ENCODE results near the gene FAM13B.

Gene FAM13B

GRCh38 chr5:137935190-137935589, 97.7 kb downstream of the FAM13B start:
- no peak for DNase-seq (ENCODE audit: low read depth in 1 of 2, low spot score in 1 of 2)
- no peak for TF ChIP-seq JUND (IDR thresholded peaks at IDR 0.05; ENCODE audit: low read depth)
- in situ Hi-C loops (cut with HindIII; ENCODE audit: low pct_unique_long_range_greater_than_20kb, low sequenced_read_pairs): no loop called here

DNA sequence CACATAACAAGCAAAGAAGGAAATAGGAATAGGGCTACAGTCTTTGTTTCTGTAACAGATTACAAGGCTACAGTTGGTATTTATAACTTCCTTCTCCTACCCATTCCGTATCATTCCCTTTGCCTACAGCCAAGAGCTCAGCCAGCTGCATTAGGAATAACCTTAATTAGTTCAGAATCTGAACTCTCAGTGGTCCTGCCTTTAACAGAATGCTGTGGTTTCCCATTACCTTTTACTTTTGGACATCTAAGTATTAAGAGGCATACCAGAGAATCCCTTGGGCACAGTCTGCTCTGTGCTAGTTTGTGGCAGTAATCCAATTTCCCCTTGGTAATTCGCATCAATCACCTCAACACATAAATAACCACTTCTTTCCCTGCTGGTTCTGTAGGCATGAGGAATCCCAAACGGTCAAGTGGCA, 99.4 kb downstream of the FAM13B start:
- DNase-seq (ENCODE audit: low read depth in 1 of 2, low spot score in 1 of 2): no peak

GRCh38 chr5:137932800-137933199, 100.1 kb downstream of the FAM13B start:
- no peak for DNase-seq (ENCODE audit: low read depth in 1 of 2, low spot score in 1 of 2)
- TF ChIP-seq JUND (IDR thresholded peaks at IDR 0.05; ENCODE audit: low read depth): no peak
- in situ Hi-C loops (cut with HindIII; ENCODE audit: low pct_unique_long_range_greater_than_20kb, low sequenced_read_pairs): no loop called here

More for the DNA sequence above, 99.4 kb downstream of the FAM13B start:
- no peak for TF ChIP-seq JUND (IDR thresholded peaks at IDR 0.05; ENCODE audit: low read depth)
- in situ Hi-C loops (cut with HindIII; ENCODE audit: low pct_unique_long_range_greater_than_20kb, low sequenced_read_pairs): no loop called here

GRCh38 chr5:137923856-137924255, 109.0 kb downstream of the FAM13B start:
- peak in 1 of 2 experiments; percentile 26 for DNase-seq (ENCODE audit: low read depth in 1 of 2, low spot score in 1 of 2)
- TF ChIP-seq JUND (IDR thresholded peaks at IDR 0.05; ENCODE audit: low read depth): no peak
- in situ Hi-C loops (cut with HindIII; ENCODE audit: low pct_unique_long_range_greater_than_20kb, low sequenced_read_pairs): no loop called here

GRCh38 chr5:137921931-137922330, 110.9 kb downstream of the FAM13B start:
- no peak for TF ChIP-seq JUND (IDR thresholded peaks at IDR 0.05; ENCODE audit: low read depth)
- peak in 1 of 2 experiments; percentile 79 for DNase-seq (ENCODE audit: low read depth in 1 of 2, low spot score in 1 of 2)
- in situ Hi-C loops (cut with HindIII; ENCODE audit: low pct_unique_long_range_greater_than_20kb, low sequenced_read_pairs): no loop called here

DNA sequence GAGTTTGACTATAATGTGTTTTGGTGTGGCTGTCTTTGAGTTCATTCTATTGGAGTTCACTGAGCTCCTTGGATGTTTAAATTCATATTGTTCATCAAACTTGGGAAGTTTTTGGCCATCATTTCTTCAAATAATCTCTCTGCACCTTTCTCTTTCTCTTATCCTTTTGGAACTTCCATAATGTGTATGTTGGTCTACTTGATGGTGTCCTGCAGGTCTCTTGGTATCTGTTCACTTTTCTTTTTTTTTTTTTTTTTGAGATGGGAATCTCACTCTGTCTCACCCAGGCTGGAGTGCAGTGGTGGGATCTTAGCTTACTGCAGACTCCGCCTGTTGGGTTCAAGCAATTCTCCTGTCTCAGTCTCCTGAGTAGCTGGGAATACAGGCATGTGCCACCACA, 116.0 kb downstream of the FAM13B start:
- no peak for TF ChIP-seq JUND (IDR thresholded peaks at IDR 0.05; ENCODE audit: low read depth)
- DNase-seq (ENCODE audit: low read depth in 1 of 2, low spot score in 1 of 2): no peak

DNA sequence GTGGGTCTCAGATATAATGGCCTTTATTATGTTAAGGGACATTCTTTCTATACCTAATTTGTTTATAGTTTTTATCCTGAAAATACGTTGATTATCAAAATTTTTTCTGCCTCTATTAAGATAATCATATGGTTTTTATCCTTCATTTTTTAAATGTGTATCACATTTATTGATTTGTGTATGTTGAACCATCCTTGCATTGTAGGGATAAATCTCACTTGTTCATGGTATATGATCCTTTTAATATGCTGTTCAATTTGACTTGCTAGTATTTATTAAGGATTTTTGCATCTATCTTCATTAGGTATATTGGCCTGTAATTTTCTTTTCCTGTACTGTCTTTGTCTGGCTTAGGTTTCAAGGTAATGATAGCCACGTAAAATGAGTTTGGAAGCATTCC, 118.1 kb downstream of the FAM13B start:
- in situ Hi-C loops (cut with HindIII; ENCODE audit: low pct_unique_long_range_greater_than_20kb, low sequenced_read_pairs): no loop called here
- no peak for TF ChIP-seq JUND (IDR thresholded peaks at IDR 0.05; ENCODE audit: low read depth)
- no peak for DNase-seq (ENCODE audit: low read depth in 1 of 2, low spot score in 1 of 2)

More for the DNA sequence above, 116.0 kb downstream of the FAM13B start:
- in situ Hi-C loops (cut with HindIII; ENCODE audit: low pct_unique_long_range_greater_than_20kb, low sequenced_read_pairs): no loop called here

DNA sequence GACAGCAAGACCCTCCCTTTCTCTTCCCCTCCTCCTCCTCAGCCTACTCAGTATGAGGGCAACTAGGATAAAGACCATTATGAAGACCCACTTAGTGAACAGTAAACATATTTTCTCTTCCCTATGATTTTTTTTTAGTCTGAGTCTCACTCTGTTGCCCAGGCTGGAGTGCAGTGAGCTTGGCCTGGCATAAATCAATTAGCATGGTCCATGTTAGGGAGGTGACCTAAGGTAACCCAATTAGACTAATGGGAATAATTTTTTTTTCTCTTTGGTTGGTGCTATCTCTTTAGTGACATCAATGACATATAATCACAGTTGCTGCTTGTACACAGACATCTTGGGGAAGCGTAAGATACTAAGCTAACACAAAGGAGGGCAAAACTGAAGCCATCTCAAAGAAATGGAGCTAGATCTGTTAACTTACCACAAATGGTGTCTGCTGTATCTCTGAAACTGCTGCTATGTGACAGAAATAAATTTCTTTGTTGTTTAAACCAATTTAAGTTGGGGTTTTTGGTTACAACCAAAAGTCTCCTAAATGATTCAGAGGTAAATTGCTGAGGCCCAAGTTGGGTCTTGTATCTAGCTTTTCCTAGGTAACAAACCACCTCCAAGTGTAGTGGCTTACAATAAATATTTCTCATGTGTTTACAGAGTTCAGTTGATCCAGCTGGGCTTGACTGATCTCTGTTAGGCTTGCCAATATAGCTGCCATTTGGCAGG, 130.3 kb downstream of the FAM13B start:
- in situ Hi-C loops (cut with HindIII; ENCODE audit: low pct_unique_long_range_greater_than_20kb, low sequenced_read_pairs): no loop called here
- TF ChIP-seq JUND (IDR thresholded peaks at IDR 0.05; ENCODE audit: low read depth): no peak
- no peak for DNase-seq (ENCODE audit: low read depth in 1 of 2, low spot score in 1 of 2)

DNA sequence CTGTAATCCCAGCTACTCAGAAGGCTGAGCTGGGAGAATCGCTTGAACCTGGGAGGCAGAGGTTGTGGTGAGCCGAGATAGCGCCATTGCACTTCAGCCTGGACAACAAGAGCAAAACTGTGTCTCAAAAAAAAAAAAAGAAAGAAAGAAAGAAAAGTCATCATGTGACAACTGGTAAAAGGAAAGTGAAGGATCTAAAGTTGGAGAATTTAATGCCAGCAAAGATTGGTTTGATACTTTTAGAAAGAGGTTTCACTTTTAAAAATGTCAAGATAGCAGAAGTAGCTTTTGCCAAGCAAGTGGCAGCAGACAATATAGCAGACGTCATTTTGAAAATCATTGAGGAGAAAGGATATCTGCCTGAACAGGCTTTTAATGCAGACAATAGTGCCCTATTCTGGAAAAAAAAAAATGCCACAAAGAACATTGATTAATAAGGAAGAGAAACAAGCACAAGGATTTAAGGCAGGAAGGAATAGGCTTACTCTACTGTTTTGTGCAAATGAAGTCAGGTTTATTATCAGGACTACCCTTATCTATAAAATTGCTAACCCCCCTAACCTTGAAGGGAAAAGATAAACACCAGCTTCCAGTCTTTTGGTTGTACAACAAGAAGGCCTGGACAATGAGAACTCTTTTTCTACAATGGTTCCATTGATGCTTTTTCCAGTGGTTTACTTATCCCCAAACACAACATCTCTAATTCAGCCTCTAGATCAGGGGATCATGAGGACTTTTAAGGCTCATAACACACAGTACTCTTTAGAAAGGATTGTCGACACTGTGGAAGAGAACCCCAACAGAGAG, 131.7 kb downstream of the FAM13B start:
- no peak for DNase-seq (ENCODE audit: low read depth in 1 of 2, low spot score in 1 of 2)
- TF ChIP-seq JUND (IDR thresholded peaks at IDR 0.05; ENCODE audit: low read depth): no peak
- in situ Hi-C loops (cut with HindIII; ENCODE audit: low pct_unique_long_range_greater_than_20kb, low sequenced_read_pairs): no loop called here

- DNase-seq (ENCODE audit: low read depth in 1 of 2, low spot score in 1 of 2): no peak
- in situ Hi-C loops (cut with HindIII; ENCODE audit: low pct_unique_long_range_greater_than_20kb, low sequenced_read_pairs): no loop called here
- no peak for TF ChIP-seq JUND (IDR thresholded peaks at IDR 0.05; ENCODE audit: low read depth)
Measured at GRCh38 chr5:137899493-137899892, 133.4 kb downstream of the FAM13B start.

- DNase-seq (ENCODE audit: low read depth in 1 of 2, low spot score in 1 of 2): no peak
- in situ Hi-C loops (cut with HindIII; ENCODE audit: low pct_unique_long_range_greater_than_20kb, low sequenced_read_pairs): no loop called here
- TF ChIP-seq JUND (IDR thresholded peaks at IDR 0.05; ENCODE audit: low read depth): no peak
Measured at GRCh38 chr5:137896560-137896959, 136.3 kb downstream of the FAM13B start.

DNA sequence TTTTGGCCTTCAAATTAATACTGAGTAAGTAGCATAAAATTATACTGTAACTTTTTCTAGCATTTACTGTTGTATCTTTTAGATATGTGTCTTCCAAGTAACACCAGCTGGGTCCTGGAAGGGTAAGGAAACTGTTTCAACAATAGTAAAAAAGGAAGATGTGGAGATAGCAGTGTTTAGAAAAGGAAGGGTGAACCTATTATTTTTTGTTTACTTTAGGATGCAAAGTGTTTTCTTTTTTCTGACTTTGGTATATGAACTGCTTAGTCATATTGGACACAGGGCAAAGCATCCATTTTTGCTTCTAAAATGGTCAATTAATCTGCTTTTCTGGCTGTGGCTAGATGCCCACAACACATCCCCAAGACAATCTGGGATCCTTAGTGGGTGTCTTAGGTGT, 138.3 kb downstream of the FAM13B start:
- DNase-seq (ENCODE audit: low read depth in 1 of 2, low spot score in 1 of 2): peak in 1 of 2 experiments; percentile 16
- in situ Hi-C loops (cut with HindIII; ENCODE audit: low pct_unique_long_range_greater_than_20kb, low sequenced_read_pairs): no loop called here
- TF ChIP-seq JUND (IDR thresholded peaks at IDR 0.05; ENCODE audit: low read depth): no peak

- DNase-seq (ENCODE audit: low read depth in 1 of 2, low spot score in 1 of 2): no peak
- TF ChIP-seq JUND (IDR thresholded peaks at IDR 0.05; ENCODE audit: low read depth): no peak
- in situ Hi-C loops (cut with HindIII; ENCODE audit: low pct_unique_long_range_greater_than_20kb, low sequenced_read_pairs): no loop called here
Measured at GRCh38 chr5:137891849-137892248, 141.0 kb downstream of the FAM13B start.
